HEK293 (cell line): ENCODE data around the gene PPFIA4.

Experiments
- CTCF ChIA-PET: fragments of 350-600 bp; formaldehyde crosslinking; extraction: SDS; loops from one replicate; lab custom pipeline; 2021; ENCODE audit warnings: antibody characterized with exemption; lab: Yijun Ruan, JAX
- POLR2A ChIA-PET: fragments of 300-600 bp; formaldehyde crosslinking; extraction: SDS; loops from one replicate; lab custom pipeline; 2020; ENCODE audit warnings: antibody characterized with exemption, inconsistent platforms; lab: Yijun Ruan, JAX
- H3K27ac ChIP-seq: fragments of 200-500 bp; sonication (Bioruptor generic); 2 replicates; pipeline ENCODE4 v1.5.1; 2014; ENCODE audit warnings: low read depth, low read length, control low read depth, inconsistent platforms; ENCODE audit errors: extremely low read depth
- H3K36me3 ChIP-seq, 2 experiments: fragments of 200-500 bp in 1 of 2; sonication (Bioruptor generic) in 1 of 2; 1 replicate in 1 of 2; 2 replicates in 1 of 2; pipeline ENCODE4 v1.5.1; 2014 to 2017; ENCODE audit warnings: inconsistent platforms in 2 of 2, low read length in 2 of 2; ENCODE audit not compliant: control insufficient read depth in 2 of 2, insufficient read depth in 1 of 2
- H3K4me1 ChIP-seq: fragments of 200-500 bp; sonication (Bioruptor generic); 2 replicates; pipeline ENCODE4 v1.5.1; 2014; ENCODE audit warnings: mild to moderate bottlenecking, low read length, inconsistent platforms; ENCODE audit not compliant: control insufficient read depth, insufficient read depth
- H3K4me3 ChIP-seq: 2 replicates; pipeline ENCODE4 v1.5.1; 2011; ENCODE audit warnings: low read depth, mild to moderate bottlenecking, control low read depth, low read length, moderate library complexity
- H3K9me3 ChIP-seq: fragments of 200-500 bp; sonication (Bioruptor generic); 2 replicates; pipeline ENCODE4 v1.5.1; 2014; ENCODE audit warnings: low read depth, low read length, inconsistent platforms; ENCODE audit not compliant: control insufficient read depth, insufficient read depth
- HOXA7 ChIP-seq: sonication (generic); formaldehyde crosslinking; IDR thresholded peaks from 2 replicates; pipeline ENCODE4 v1.8.1; 2022; ENCODE audit warnings: missing genetic modification reagents, borderline replicate concordance
- ZBTB1 ChIP-seq: fragments of 450-650 bp; formaldehyde crosslinking; IDR thresholded peaks from 2 replicates; pipeline ENCODE4 v1.5.1; 2016; ENCODE audit warnings: missing biosample characterization, missing genetic modification characterization
- ZBTB7A ChIP-seq: fragments of 450-650 bp; formaldehyde crosslinking; IDR thresholded peaks from 2 replicates; pipeline ENCODE4 v1.5.1; 2016; ENCODE audit warnings: low read depth, missing biosample characterization, missing genetic modification characterization
- ZIC2 ChIP-seq: fragments of 450-650 bp; formaldehyde crosslinking; IDR thresholded peaks from 2 replicates; pipeline ENCODE4 v1.5.1; 2016; ENCODE audit warnings: missing biosample characterization, missing genetic modification characterization
- ZNF138 ChIP-seq: fragments of 450-650 bp; formaldehyde crosslinking; IDR thresholded peaks from 2 replicates; pipeline ENCODE4 v1.5.1; 2016; ENCODE audit warnings: missing biosample characterization, missing genetic modification characterization, borderline replicate concordance
- ZNF140 ChIP-seq: fragments of 450-650 bp; formaldehyde crosslinking; IDR thresholded peaks from 2 replicates; pipeline ENCODE4 v1.5.1; 2016; ENCODE audit warnings: missing biosample characterization, missing genetic modification characterization
- ZNF157 ChIP-seq: fragments of 450-650 bp; formaldehyde crosslinking; IDR thresholded peaks from 2 replicates; pipeline ENCODE4 v1.5.1; 2016; ENCODE audit warnings: missing biosample characterization, missing genetic modification characterization
- ZNF174 ChIP-seq: fragments of 450-650 bp; formaldehyde crosslinking; IDR thresholded peaks from 2 replicates; pipeline ENCODE4 v1.5.0; 2017; ENCODE audit warnings: missing biosample characterization, mild to moderate bottlenecking, missing genetic modification characterization
- ZNF202 ChIP-seq: fragments of 450-650 bp; formaldehyde crosslinking; IDR thresholded peaks from 2 replicates; pipeline ENCODE4 v1.5.1; 2016; ENCODE audit warnings: missing biosample characterization, missing genetic modification characterization, borderline replicate concordance
- ZNF24 ChIP-seq: fragments of 450-650 bp; formaldehyde crosslinking; IDR thresholded peaks from 2 replicates; pipeline ENCODE4 v1.5.1; 2016; ENCODE audit warnings: missing biosample characterization, missing genetic modification characterization
- ZNF266 ChIP-seq: fragments of 450-650 bp; formaldehyde crosslinking; IDR thresholded peaks from 2 replicates; pipeline ENCODE4 v1.5.1; 2016; ENCODE audit warnings: missing biosample characterization, missing genetic modification characterization, low read depth
- ZNF391 ChIP-seq: fragments of 450-650 bp; formaldehyde crosslinking; IDR thresholded peaks from 2 replicates; pipeline ENCODE4 v1.5.1; 2016; ENCODE audit warnings: low read depth, missing biosample characterization, missing genetic modification characterization, borderline replicate concordance
- ZNF423 ChIP-seq: fragments of 450-650 bp; formaldehyde crosslinking; IDR thresholded peaks from 2 replicates; pipeline ENCODE4 v1.5.1; 2016; ENCODE audit warnings: missing biosample characterization, missing genetic modification characterization
- ZNF426 ChIP-seq: fragments of 450-650 bp; formaldehyde crosslinking; IDR thresholded peaks from 2 replicates; pipeline ENCODE4 v1.5.1; 2017; ENCODE audit warnings: missing biosample characterization, missing genetic modification characterization, mild to moderate bottlenecking, inconsistent platforms, moderate library complexity
- ZNF629 ChIP-seq: fragments of 450-650 bp; formaldehyde crosslinking; IDR thresholded peaks from 2 replicates; pipeline ENCODE4 v1.5.1; 2017; ENCODE audit warnings: missing biosample characterization, missing genetic modification characterization
- ZNF654 ChIP-seq: fragments of 450-650 bp; formaldehyde crosslinking; IDR thresholded peaks from 2 replicates; pipeline ENCODE4 v1.5.1; 2016; ENCODE audit warnings: low read depth, missing biosample characterization, missing genetic modification characterization
- ZNF76 ChIP-seq: fragments of 450-650 bp; formaldehyde crosslinking; IDR thresholded peaks from 2 replicates; pipeline ENCODE4; 2016; ENCODE audit warnings: low read depth, missing biosample characterization, missing genetic modification characterization, borderline replicate concordance
- ZXDB ChIP-seq: fragments of 450-650 bp; formaldehyde crosslinking; IDR thresholded peaks from 2 replicates; pipeline ENCODE4 v1.5.1; 2016; ENCODE audit warnings: missing biosample characterization, missing genetic modification characterization
- TF ChIP-seq, protein P1 (sequence below): fragments of 450-650 bp; formaldehyde crosslinking; IDR thresholded peaks from 2 replicates; pipeline ENCODE4 v1.5.1; 2017; ENCODE audit warnings: missing biosample characterization, missing genetic modification characterization
- TF ChIP-seq, protein P2 (sequence below): fragments of 450-650 bp; formaldehyde crosslinking; conservative IDR thresholded peaks from 2 replicates; pipeline ENCODE4 v1.5.1; 2016; ENCODE audit warnings: low read depth, missing biosample characterization, missing genetic modification characterization
- TF ChIP-seq, protein P3 (sequence below): fragments of 450-650 bp; IDR thresholded peaks from 2 replicates; pipeline ENCODE4 v1.5.1; 2018; ENCODE audit warnings: missing biosample characterization, mild to moderate bottlenecking, missing genetic modification characterization
- TF ChIP-seq, protein P4 (sequence below): fragments of 450-650 bp; formaldehyde crosslinking; IDR thresholded peaks from 2 replicates; pipeline ENCODE4 v1.5.1; 2016; ENCODE audit warnings: missing biosample characterization, missing genetic modification characterization
- TF ChIP-seq, protein P5 (sequence below): IDR thresholded peaks from 2 replicates; pipeline ENCODE4 v1.6.1; 2011; ENCODE audit warnings: mild to moderate bottlenecking, low read depth, low read length, borderline replicate concordance

Gene PPFIA4

DNA sequence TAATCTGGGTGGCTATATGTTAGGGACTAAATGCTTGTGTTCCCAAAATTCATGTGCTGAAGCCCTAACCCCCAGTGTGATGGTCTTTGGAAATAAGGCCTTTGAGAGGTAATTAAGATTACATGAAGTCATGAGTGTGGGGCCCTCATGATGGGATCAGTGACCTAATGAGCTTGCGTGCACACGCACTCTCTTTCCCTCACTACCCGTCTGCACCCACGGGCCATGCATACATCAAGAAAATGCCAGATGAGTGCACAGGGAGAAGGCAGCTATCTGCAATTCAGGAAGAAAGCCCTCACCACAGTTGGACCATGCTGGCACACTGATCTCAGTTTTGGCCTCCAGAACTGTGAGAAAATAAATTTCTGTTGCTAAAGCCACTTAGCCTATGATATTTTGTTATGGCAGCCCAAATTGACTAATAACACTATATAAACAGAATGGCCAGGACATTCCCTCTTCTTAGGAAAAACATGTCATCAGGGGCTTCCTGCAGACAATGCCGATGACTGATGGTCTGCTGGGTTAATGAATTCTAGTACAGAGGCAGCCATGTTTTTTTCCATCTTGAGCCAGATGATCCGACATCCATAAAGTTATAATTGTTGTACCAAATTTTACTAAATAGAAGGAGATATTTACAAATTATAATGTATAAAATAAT is 77.7 kb downstream of the PPFIA4 start:
- H3K4me1 ChIP-seq, result no peaks in the 10 kb centered on the region
- H3K36me3 ChIP-seq, result no peaks in the 10 kb centered on the region
- no peak overlapping the region for H3K27ac ChIP-seq
- TF ChIP-seq ZBTB7A (tag by site-specific recombination) (no peak), ZNF266 (tag by site-specific recombination) (no peak), ZNF654 (tag by site-specific recombination) (no peak), ZNF174 (tag by site-specific recombination) (no peak), ZIC2 (tag by site-specific recombination) (no peak)
- TF ChIP-seq, protein P1, sequence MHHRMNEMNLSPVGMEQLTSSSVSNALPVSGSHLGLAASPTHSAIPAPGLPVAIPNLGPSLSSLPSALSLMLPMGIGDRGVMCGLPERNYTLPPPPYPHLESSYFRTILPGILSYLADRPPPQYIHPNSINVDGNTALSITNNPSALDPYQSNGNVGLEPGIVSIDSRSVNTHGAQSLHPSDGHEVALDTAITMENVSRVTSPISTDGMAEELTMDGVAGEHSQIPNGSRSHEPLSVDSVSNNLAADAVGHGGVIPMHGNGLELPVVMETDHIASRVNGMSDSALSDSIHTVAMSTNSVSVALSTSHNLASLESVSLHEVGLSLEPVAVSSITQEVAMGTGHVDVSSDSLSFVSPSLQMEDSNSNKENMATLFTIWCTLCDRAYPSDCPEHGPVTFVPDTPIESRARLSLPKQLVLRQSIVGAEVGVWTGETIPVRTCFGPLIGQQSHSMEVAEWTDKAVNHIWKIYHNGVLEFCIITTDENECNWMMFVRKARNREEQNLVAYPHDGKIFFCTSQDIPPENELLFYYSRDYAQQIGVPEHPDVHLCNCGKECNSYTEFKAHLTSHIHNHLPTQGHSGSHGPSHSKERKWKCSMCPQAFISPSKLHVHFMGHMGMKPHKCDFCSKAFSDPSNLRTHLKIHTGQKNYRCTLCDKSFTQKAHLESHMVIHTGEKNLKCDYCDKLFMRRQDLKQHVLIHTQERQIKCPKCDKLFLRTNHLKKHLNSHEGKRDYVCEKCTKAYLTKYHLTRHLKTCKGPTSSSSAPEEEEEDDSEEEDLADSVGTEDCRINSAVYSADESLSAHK (tag by site-specific recombination), result no peak
- TF ChIP-seq, protein P2, sequence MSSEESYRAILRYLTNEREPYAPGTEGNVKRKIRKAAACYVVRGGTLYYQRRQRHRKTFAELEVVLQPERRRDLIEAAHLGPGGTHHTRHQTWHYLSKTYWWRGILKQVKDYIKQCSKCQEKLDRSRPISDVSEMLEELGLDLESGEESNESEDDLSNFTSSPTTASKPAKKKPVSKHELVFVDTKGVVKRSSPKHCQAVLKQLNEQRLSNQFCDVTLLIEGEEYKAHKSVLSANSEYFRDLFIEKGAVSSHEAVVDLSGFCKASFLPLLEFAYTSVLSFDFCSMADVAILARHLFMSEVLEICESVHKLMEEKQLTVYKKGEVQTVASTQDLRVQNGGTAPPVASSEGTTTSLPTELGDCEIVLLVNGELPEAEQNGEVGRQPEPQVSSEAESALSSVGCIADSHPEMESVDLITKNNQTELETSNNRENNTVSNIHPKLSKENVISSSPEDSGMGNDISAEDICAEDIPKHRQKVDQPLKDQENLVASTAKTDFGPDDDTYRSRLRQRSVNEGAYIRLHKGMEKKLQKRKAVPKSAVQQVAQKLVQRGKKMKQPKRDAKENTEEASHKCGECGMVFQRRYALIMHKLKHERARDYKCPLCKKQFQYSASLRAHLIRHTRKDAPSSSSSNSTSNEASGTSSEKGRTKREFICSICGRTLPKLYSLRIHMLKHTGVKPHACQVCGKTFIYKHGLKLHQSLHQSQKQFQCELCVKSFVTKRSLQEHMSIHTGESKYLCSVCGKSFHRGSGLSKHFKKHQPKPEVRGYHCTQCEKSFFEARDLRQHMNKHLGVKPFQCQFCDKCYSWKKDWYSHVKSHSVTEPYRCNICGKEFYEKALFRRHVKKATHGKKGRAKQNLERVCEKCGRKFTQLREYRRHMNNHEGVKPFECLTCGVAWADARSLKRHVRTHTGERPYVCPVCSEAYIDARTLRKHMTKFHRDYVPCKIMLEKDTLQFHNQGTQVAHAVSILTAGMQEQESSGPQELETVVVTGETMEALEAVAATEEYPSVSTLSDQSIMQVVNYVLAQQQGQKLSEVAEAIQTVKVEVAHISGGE, result no peak
- H3K4me3 ChIP-seq, result no peak overlapping the region
- ChIA-PET POLR2A (no interaction called here), CTCF (interaction anchor here (0.5 to 2.9 kb wide), 7 partner anchors 14 to 165 kb away, joined by 3 to 21 read pairs (median 4); no protein-coding TSS in a partner anchor)
- no peaks in the 10 kb centered on the region for H3K9me3 ChIP-seq

DNA sequence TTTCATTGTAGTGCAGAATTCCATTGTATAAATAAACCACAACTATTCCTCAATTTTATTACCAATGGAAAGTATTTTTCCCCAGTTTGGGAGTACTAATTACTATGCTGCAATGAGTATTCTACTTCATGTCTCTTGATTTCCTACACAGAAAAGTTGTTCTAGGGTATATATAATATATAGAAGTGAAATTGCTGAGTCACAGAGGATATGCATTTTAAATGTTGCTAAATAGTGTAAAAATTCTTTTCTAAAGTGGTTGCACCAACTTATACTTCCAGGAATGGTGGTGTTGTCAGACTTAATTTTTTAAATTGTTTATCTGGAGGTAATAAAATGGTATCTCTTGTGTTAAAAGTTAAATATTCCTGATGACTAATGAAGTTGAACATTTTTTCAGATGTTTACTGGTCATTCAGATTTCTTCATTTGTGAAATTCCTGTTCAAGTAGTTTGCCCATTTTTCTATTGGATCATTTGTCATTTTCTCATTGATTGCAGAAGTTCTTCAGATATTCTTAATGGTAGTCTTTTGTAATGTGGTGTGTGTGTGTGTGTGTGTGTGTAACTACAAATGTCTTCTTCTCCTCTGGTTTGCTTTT is 78.6 kb downstream of the PPFIA4 start:
- H3K9me3 ChIP-seq, result no peaks in the 10 kb centered on the region
- H3K27ac ChIP-seq, result no peak overlapping the region
- no peaks in the 10 kb centered on the region for H3K4me1 ChIP-seq
- ChIA-PET POLR2A (no interaction called here), CTCF (interaction anchor here (0.7 to 1.8 kb wide), 2 partner anchors 13 to 57 kb away, joined by 3 to 7 read pairs; no protein-coding TSS in a partner anchor)
- no peak overlapping the region for H3K4me3 ChIP-seq
- no peaks in the 10 kb centered on the region for H3K36me3 ChIP-seq
- no peak for TF ChIP-seq ZNF391 (tag by site-specific recombination)
- TF ChIP-seq, protein P3, sequence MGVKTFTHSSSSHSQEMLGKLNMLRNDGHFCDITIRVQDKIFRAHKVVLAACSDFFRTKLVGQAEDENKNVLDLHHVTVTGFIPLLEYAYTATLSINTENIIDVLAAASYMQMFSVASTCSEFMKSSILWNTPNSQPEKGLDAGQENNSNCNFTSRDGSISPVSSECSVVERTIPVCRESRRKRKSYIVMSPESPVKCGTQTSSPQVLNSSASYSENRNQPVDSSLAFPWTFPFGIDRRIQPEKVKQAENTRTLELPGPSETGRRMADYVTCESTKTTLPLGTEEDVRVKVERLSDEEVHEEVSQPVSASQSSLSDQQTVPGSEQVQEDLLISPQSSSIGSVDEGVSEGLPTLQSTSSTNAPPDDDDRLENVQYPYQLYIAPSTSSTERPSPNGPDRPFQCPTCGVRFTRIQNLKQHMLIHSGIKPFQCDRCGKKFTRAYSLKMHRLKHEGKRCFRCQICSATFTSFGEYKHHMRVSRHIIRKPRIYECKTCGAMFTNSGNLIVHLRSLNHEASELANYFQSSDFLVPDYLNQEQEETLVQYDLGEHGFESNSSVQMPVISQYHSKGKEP (tag by site-specific recombination), result no peak
- no peak for TF ChIP-seq ZNF423 (tag by site-specific recombination)
- TF ChIP-seq ZNF629 (tag by site-specific recombination), result no peak
- no peak for TF ChIP-seq ZXDB (tag by site-specific recombination)
- no peak for TF ChIP-seq ZNF138 (tag by site-specific recombination)
- TF ChIP-seq ZNF24, result no peak
- TF ChIP-seq, protein P4, sequence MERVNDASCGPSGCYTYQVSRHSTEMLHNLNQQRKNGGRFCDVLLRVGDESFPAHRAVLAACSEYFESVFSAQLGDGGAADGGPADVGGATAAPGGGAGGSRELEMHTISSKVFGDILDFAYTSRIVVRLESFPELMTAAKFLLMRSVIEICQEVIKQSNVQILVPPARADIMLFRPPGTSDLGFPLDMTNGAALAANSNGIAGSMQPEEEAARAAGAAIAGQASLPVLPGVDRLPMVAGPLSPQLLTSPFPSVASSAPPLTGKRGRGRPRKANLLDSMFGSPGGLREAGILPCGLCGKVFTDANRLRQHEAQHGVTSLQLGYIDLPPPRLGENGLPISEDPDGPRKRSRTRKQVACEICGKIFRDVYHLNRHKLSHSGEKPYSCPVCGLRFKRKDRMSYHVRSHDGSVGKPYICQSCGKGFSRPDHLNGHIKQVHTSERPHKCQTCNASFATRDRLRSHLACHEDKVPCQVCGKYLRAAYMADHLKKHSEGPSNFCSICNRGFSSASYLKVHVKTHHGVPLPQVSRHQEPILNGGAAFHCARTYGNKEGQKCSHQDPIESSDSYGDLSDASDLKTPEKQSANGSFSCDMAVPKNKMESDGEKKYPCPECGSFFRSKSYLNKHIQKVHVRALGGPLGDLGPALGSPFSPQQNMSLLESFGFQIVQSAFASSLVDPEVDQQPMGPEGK (tag by site-specific recombination), result no peak
- no peak for TF ChIP-seq ZNF76 (tag by site-specific recombination)
- no peak for TF ChIP-seq ZBTB1
- no peak for TF ChIP-seq ZNF140
- no peak for TF ChIP-seq HOXA7 (CRISPR knock-in tag)
- TF ChIP-seq, protein P5, sequence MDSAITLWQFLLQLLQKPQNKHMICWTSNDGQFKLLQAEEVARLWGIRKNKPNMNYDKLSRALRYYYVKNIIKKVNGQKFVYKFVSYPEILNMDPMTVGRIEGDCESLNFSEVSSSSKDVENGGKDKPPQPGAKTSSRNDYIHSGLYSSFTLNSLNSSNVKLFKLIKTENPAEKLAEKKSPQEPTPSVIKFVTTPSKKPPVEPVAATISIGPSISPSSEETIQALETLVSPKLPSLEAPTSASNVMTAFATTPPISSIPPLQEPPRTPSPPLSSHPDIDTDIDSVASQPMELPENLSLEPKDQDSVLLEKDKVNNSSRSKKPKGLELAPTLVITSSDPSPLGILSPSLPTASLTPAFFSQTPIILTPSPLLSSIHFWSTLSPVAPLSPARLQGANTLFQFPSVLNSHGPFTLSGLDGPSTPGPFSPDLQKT, result no peak
- no peak for TF ChIP-seq ZNF157 (tag by site-specific recombination)
- TF ChIP-seq ZNF202 (tag by site-specific recombination), result no peak
- no peak for TF ChIP-seq ZNF426
